ENCODE data around the gene HDAC4. TPM values are rescaled to one million over a fixed set of nuclear protein-coding genes. Genes with fewer than 3 reads are reported as not detected.
A peak's percentile ranks its signal among the peaks of the same experiment; 100 is the strongest.

The HDAC4 gene
- total and polyA plus RNA-seq, 9 of the 15 experiments (the other 6 are each of a cell fraction or from before 2014, with no cell fraction given), result 0.11 to 20.2 (median 4.0) TPM

DNA sequence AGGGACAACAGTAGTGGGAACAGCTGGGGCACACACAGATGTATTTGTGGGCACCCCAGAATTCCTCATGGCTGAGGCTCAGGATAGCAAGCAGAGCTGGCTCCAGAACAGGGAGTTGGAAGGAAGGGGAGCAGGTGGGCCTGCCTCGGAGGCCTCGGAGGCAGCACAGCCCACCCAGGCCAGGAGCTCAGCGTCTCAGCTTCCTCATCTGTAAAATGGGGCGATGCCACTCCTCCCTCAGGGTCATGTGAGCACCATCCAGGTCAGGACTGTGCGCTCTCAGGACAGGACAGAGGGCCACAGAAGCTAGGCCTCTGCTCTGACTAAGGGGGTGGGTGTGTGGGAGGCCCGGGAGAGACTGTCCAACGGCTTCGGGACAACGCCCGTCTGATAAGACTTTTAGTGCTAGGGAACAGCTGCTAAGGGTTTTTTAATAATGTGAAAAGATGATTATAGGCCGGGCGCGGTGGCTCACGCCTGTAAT lies 106.2 kb downstream of the HDAC4 start (continued):
- TF ChIP-seq CHD4 (IDR thresholded peaks at IDR 0.05; ENCODE audit: insufficient read depth, insufficient replicate concordance, low read depth, low read length, poor library complexity, severe bottlenecking) (peak; percentile 89), KDM1A (IDR thresholded peaks at IDR 0.05) (peak; percentile 89 to 97), CBFA2T3 (IDR thresholded peaks at IDR 0.05) (peak; percentile 53), ZNF76 (CRISPR knock-in tag; IDR thresholded peaks at IDR 0.05; ENCODE audit: borderline replicate concordance) (no peak), CBX1 (IDR thresholded peaks at IDR 0.05; ENCODE audit: low read depth) (peak; percentile 97; the same call in 1 of the 2 replicates), NFE2 (IDR thresholded peaks at IDR 0.05; ENCODE audit: low read depth) (no peak), RNF2 (IDR thresholded peaks at IDR 0.05) (peak; percentile 59; the same call in 1 of the 2 replicates), ZKSCAN3 (CRISPR knock-in tag; IDR thresholded peaks at IDR 0.05) (no peak), SMAD2 (IDR thresholded peaks at IDR 0.05; ENCODE audit: low read depth, low read length) (no peak), ZC3H8 (IDR thresholded peaks at IDR 0.05) (no peak), GTF2F1 (IDR thresholded peaks at IDR 0.05; ENCODE audit: low read depth, low read length) (no peak), SIX5 (IDR thresholded peaks at IDR 0.05; ENCODE audit: borderline replicate concordance in 1 of 2, insufficient read depth in 1 of 2, low read depth in 1 of 2, low read length in 2 of 2) (no peak), RBM22 (IDR thresholded peaks at IDR 0.05; ENCODE audit: low read depth, low read length, poor library complexity, severe bottlenecking) (no peak), XRCC3 (IDR thresholded peaks at IDR 0.05) (no peak), TCF3 (CRISPR knock-in tag; IDR thresholded peaks at IDR 0.05) (no peak), SRF (CRISPR knock-in tag; IDR thresholded peaks at IDR 0.05) (no peak)
- TF ChIP-seq, protein P1, sequence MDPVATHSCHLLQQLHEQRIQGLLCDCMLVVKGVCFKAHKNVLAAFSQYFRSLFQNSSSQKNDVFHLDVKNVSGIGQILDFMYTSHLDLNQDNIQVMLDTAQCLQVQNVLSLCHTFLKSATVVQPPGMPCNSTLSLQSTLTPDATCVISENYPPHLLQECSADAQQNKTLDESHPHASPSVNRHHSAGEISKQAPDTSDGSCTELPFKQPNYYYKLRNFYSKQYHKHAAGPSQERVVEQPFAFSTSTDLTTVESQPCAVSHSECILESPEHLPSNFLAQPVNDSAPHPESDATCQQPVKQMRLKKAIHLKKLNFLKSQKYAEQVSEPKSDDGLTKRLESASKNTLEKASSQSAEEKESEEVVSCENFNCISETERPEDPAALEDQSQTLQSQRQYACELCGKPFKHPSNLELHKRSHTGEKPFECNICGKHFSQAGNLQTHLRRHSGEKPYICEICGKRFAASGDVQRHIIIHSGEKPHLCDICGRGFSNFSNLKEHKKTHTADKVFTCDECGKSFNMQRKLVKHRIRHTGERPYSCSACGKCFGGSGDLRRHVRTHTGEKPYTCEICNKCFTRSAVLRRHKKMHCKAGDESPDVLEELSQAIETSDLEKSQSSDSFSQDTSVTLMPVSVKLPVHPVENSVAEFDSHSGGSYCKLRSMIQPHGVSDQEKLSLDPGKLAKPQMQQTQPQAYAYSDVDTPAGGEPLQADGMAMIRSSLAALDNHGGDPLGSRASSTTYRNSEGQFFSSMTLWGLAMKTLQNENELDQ (CRISPR knock-in tag; IDR thresholded peaks at IDR 0.05; ENCODE audit: borderline replicate concordance), result no peak
- TF ChIP-seq, protein P2, sequence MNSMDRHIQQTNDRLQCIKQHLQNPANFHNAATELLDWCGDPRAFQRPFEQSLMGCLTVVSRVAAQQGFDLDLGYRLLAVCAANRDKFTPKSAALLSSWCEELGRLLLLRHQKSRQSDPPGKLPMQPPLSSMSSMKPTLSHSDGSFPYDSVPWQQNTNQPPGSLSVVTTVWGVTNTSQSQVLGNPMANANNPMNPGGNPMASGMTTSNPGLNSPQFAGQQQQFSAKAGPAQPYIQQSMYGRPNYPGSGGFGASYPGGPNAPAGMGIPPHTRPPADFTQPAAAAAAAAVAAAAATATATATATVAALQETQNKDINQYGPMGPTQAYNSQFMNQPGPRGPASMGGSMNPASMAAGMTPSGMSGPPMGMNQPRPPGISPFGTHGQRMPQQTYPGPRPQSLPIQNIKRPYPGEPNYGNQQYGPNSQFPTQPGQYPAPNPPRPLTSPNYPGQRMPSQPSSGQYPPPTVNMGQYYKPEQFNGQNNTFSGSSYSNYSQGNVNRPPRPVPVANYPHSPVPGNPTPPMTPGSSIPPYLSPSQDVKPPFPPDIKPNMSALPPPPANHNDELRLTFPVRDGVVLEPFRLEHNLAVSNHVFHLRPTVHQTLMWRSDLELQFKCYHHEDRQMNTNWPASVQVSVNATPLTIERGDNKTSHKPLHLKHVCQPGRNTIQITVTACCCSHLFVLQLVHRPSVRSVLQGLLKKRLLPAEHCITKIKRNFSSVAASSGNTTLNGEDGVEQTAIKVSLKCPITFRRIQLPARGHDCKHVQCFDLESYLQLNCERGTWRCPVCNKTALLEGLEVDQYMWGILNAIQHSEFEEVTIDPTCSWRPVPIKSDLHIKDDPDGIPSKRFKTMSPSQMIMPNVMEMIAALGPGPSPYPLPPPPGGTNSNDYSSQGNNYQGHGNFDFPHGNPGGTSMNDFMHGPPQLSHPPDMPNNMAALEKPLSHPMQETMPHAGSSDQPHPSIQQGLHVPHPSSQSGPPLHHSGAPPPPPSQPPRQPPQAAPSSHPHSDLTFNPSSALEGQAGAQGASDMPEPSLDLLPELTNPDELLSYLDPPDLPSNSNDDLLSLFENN (IDR thresholded peaks at IDR 0.05; ENCODE audit: low read depth in 2 of 2, low read length in 2 of 2), result no peak
- TF ChIP-seq, protein P3, sequence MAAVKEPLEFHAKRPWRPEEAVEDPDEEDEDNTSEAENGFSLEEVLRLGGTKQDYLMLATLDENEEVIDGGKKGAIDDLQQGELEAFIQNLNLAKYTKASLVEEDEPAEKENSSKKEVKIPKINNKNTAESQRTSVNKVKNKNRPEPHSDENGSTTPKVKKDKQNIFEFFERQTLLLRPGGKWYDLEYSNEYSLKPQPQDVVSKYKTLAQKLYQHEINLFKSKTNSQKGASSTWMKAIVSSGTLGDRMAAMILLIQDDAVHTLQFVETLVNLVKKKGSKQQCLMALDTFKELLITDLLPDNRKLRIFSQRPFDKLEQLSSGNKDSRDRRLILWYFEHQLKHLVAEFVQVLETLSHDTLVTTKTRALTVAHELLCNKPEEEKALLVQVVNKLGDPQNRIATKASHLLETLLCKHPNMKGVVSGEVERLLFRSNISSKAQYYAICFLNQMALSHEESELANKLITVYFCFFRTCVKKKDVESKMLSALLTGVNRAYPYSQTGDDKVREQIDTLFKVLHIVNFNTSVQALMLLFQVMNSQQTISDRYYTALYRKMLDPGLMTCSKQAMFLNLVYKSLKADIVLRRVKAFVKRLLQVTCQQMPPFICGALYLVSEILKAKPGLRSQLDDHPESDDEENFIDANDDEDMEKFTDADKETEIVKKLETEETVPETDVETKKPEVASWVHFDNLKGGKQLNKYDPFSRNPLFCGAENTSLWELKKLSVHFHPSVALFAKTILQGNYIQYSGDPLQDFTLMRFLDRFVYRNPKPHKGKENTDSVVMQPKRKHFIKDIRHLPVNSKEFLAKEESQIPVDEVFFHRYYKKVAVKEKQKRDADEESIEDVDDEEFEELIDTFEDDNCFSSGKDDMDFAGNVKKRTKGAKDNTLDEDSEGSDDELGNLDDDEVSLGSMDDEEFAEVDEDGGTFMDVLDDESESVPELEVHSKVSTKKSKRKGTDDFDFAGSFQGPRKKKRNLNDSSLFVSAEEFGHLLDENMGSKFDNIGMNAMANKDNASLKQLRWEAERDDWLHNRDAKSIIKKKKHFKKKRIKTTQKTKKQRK (IDR thresholded peaks at IDR 0.05; ENCODE audit: borderline replicate concordance, low read depth, low read length), result no peak
